H1 (cell line): ENCODE data around the gene MS4A18. TPM values are rescaled to one million over a fixed set of nuclear protein-coding genes. Genes with fewer than 3 reads are reported as not detected.

Source experiments
- ZNF274 ChIP-seq: IDR thresholded peaks from 2 replicates; pipeline ENCODE4 v1.7.0; 2012; ENCODE audit warnings: low read length, borderline replicate concordance; ENCODE audit errors: extremely low read depth
- polyA plus RNA-seq, 7 experiments: library from polyadenylated mRNA; depleted of rRNA in 3 of 7; stranded (reverse) in 5 of 7; unstranded in 2 of 7; fragments of >200 nt in 5 of 7; fragments of 200-250 nt in 2 of 7; gene quantifications; 1 replicate in 5 of 7; 2 replicates in 1 of 7; 4 replicates in 1 of 7; pipeline versions ENCODE4 v1.2.1 to v1.2.3, GENCODE V29; 2011 to 2013; ENCODE audit warnings: missing spikeins in 2 of 7, mixed read lengths in 2 of 7
- total RNA-seq: library from RNA; stranded (reverse); fragmentation: NEBNext Ultra II Directional; extraction: Animal tissue kit (Norgen Biotek cat#: 25700); gene quantifications from 2 replicates; pipeline ENCODE4 v1.2.1, GENCODE V29; 2021

MS4A18 gene
- total and polyA plus RNA-seq, 2 of the 8 experiments (the other 6 are each of a cell fraction or from before 2014, with no cell fraction given) = not detected

DNA sequence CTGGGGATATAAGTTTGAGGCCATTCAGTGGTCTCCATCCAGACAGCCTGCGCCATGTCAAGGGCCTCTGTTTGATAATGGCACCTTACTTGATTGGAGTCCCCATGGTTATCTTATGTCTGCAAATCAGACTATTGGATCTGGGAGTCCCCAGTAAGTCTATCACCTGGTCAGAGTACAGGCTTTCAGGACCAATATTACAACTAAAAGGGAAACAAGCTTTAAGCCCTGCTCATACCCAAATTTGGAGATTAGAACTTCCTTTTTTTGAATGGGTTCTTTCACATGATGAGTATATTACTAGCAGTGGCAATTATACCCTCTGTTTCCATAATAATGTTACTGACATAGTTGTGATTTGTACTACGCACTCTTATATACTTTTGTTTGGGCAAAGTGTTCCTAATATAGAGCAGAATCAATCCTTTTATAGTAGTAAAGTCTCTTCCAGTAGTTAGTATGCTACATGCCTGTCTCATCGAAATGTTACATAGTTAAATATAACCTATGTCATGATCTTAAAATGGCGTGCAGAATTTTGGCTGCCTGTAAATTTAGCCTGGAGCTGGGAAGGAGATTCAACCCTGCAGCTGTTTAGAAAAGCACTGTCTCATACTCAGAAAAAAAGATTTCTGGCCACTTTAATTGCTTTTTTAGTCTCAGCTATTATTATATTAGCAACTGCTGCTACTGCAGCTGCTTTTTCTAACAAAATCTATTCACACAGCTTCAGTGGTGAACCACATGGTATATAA, 37.1 kb downstream of the MS4A18 start (continued):
- no peak for TF ChIP-seq ZNF274
